HFFc6 (cell line): ENCODE data around the gene NEURL3. TPM values are rescaled to one million over a fixed set of nuclear protein-coding genes. Genes with fewer than 3 reads are reported as not detected.
"Not testable (repeated sequence)": the region's sequence is repeated elsewhere in the genome, so short reads cannot be mapped to it uniquely, and the experiment has no call there.

ENCODE experiments used
- DNase-seq: peaks from one replicate; pipeline ENCODE4 v3.0.0-alpha.2; 2018
- H3K27ac Mint-ChIP-seq: 2 replicates; pipeline ENCODE4 v1.8.0; 2020; ENCODE audit warnings: mild to moderate bottlenecking, mixed read lengths
- H3K27me3 Mint-ChIP-seq: 2 replicates; pipeline ENCODE4 v1.8.0; 2021; ENCODE audit warnings: mild to moderate bottlenecking, moderate library complexity, mixed read lengths; ENCODE audit not compliant: insufficient read depth
- H3K36me3 Mint-ChIP-seq: 2 replicates; pipeline ENCODE4 v1.8.0; 2021; ENCODE audit warnings: low read depth, mixed read lengths
- H3K4me1 Mint-ChIP-seq: 2 replicates; pipeline ENCODE4 v1.8.0; 2020; ENCODE audit warnings: low read depth, mixed read lengths
- H3K4me3 Mint-ChIP-seq: 2 replicates; pipeline ENCODE4 v1.8.0; 2020; ENCODE audit warnings: mild to moderate bottlenecking, moderate library complexity, mixed read lengths
- H3K9me3 Mint-ChIP-seq: 2 replicates; pipeline ENCODE4 v1.8.0; 2020; ENCODE audit warnings: mild to moderate bottlenecking, mixed read lengths
- total RNA-seq, 6 experiments: library from RNA; stranded (reverse); fragmentation: NEBNext Ultra II Directional; extraction: Animal tissue kit (Norgen Biotek cat#: 25700); gene quantifications; 2 replicates in 1 of 6; 3 replicates in 5 of 6; pipeline ENCODE4 v1.2.3, GENCODE V29; 2021
- TF ChIP-seq, protein P1 (sequence below): fragments of 200-600 bp; sonication (generic); IDR thresholded peaks from 2 replicates; pipeline ENCODE4 v1.5.0; 2021; ENCODE audit warnings: antibody characterized with exemption, mild to moderate bottlenecking

The NEURL3 gene
- total RNA-seq, 6 experiments from 2014 or later: not detected

DNA sequence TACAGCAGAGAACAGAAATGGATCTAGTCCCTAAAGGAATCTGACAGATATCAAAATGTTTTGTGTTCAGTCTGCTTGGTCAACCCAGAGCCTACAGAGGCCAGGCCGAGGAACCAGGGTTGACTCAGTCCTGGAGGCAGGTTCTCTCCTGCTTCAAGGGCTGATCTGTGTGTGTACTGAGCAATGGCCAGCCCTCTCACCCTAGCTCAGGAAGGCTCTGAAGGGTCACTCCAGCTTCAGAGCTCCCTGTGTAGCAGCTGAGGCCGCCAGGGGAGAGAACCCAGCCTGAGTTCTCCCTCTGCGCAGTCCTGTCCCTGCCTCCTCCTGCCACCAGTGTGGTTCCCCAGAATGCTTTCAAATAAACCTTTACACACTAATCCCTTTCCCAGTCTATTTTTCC, 41.1 kb downstream of the NEURL3 start:
- Mint-ChIP-seq H3K9me3 (peaks cover 14% of the 10 kb centered on the region), H3K27me3 (peaks cover 38% of the 10 kb centered on the region)
- no peak for DNase-seq

DNA sequence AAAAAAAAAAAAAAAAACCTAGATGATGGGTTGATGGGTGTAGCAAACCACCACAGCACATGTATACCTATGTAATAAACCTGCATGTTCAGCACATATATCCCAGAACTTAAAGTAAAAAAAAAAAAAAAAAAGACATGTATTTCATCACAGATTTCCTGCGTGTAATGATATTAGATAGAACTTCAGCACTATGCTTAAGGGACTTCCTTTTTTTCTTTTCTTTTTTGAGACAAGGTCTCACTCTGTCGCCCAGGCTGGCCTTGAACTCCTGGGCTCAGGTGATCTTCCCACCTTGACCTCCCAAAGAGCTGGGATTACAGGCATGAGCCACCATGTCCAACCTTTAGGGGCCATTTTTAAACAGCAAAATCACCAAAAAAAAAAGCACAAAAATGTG, 42.0 kb downstream of the NEURL3 start:
- Mint-ChIP-seq H3K27me3 (peaks cover 30% of the 10 kb centered on the region), H3K4me3 (no peak overlapping the region), H3K36me3 (no peaks in the 10 kb centered on the region), H3K9me3 (peaks cover 19% of the 10 kb centered on the region), H3K4me1 (no peaks in the 10 kb centered on the region), H3K27ac (no peak overlapping the region)
- DNase-seq: no peak
- TF ChIP-seq, protein P1, sequence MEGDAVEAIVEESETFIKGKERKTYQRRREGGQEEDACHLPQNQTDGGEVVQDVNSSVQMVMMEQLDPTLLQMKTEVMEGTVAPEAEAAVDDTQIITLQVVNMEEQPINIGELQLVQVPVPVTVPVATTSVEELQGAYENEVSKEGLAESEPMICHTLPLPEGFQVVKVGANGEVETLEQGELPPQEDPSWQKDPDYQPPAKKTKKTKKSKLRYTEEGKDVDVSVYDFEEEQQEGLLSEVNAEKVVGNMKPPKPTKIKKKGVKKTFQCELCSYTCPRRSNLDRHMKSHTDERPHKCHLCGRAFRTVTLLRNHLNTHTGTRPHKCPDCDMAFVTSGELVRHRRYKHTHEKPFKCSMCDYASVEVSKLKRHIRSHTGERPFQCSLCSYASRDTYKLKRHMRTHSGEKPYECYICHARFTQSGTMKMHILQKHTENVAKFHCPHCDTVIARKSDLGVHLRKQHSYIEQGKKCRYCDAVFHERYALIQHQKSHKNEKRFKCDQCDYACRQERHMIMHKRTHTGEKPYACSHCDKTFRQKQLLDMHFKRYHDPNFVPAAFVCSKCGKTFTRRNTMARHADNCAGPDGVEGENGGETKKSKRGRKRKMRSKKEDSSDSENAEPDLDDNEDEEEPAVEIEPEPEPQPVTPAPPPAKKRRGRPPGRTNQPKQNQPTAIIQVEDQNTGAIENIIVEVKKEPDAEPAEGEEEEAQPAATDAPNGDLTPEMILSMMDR: no peak

More for the DNA sequence above, 41.1 kb downstream of the NEURL3 start:
- no peak overlapping the region for H3K4me3 Mint-ChIP-seq
- H3K36me3 Mint-ChIP-seq: no peaks in the 10 kb centered on the region
- H3K27ac Mint-ChIP-seq: no peak overlapping the region
- TF ChIP-seq, protein P1: no peak
- no peaks in the 10 kb centered on the region for H3K4me1 Mint-ChIP-seq

GRCh38 chr2:96461616-96462015, 43.5 kb downstream of the NEURL3 start:
- peaks cover 19% of the 10 kb centered on the region for H3K9me3 Mint-ChIP-seq
- not testable (repeated sequence) for H3K36me3 Mint-ChIP-seq

DNA sequence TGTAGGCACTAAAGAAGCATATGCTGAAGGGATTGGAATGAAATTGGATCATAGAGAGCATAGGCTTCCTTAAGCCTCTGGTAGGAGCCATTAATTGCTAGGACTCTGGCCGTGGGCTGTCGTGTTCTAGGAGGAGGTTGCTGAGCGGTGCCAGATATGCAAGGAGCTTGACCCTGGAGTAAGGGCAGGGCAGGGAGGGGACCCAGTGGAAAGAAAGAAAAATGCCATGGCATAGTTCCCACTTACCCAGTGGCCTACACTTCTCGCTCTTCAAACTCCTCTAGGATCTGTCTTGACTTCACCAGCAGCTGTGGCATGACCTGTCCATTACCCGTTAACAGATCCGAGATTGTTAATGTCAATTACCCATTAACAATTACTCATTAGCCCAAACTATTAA, 53.1 kb downstream of the NEURL3 start:
- H3K36me3 Mint-ChIP-seq: no peaks in the 10 kb centered on the region

More at GRCh38 chr2:96461616-96462015, 43.5 kb downstream of the NEURL3 start:
- H3K4me3 Mint-ChIP-seq, H3K4me1 Mint-ChIP-seq, H3K27ac Mint-ChIP-seq, DNase-seq: not testable (repeated sequence)
- H3K27me3 Mint-ChIP-seq: peaks cover 25% of the 10 kb centered on the region

GRCh38 chr2:96449637-96450036, 55.5 kb downstream of the NEURL3 start:
- Mint-ChIP-seq H3K4me3 (no peak overlapping the region), H3K27ac (no peak overlapping the region), H3K9me3 (peaks cover 4% of the 10 kb centered on the region; the same call in 1 of the 2 replicates), H3K27me3 (peaks cover 36% of the 10 kb centered on the region), H3K4me1 (no peaks in the 10 kb centered on the region), H3K36me3 (no peaks in the 10 kb centered on the region)
- DNase-seq: no peak
- TF ChIP-seq, protein P1: no peak

More for the DNA sequence above, 53.1 kb downstream of the NEURL3 start:
- peaks cover 34% of the 10 kb centered on the region for H3K27me3 Mint-ChIP-seq
- no peak overlapping the region for H3K27ac Mint-ChIP-seq
- H3K4me1 Mint-ChIP-seq: no peaks in the 10 kb centered on the region
- no peak overlapping the region for H3K4me3 Mint-ChIP-seq
- TF ChIP-seq, protein P1: no peak
- H3K9me3 Mint-ChIP-seq: peaks cover 4% of the 10 kb centered on the region; the same call in 1 of the 2 replicates
- DNase-seq: no peak

GRCh38 chr2:96449174-96449573, 56.0 kb downstream of the NEURL3 start:
- Mint-ChIP-seq H3K36me3 (no peaks in the 10 kb centered on the region), H3K9me3 (peaks cover 4% of the 10 kb centered on the region; the same call in 1 of the 2 replicates), H3K27ac (no peak overlapping the region), H3K27me3 (peaks cover 36% of the 10 kb centered on the region), H3K4me3 (no peak overlapping the region), H3K4me1 (no peaks in the 10 kb centered on the region)
- TF ChIP-seq, protein P1: no peak
- no peak for DNase-seq
